Panc1 (cell line): ENCODE measurements around the gene COL23A1. TPM values are rescaled to one million over a fixed set of nuclear protein-coding genes. Genes with fewer than 3 reads are reported as not detected.

Experiments
- ATAC-seq: fragments of 200-7000 bp; cut with Tn5 transposase; 2 replicates; pipeline ENCODE4 v1.9.1; 2020; ENCODE audit warnings: mild to moderate bottlenecking, moderate library complexity
- BruUV-seq: library from RNA; stranded (reverse); fragments of 400-500 nt; replicated peaks from 2 replicates; lab custom pipeline; 2021; lab: Mats Ljungman, UMichigan
- CTCF ChIA-PET: fragments of 300-600 bp; sonication (Branson Sonifier 250); formaldehyde crosslinking; loops from one replicate; lab custom pipeline; 2022; ENCODE audit warnings: antibody characterized with exemption; lab: Charles Lee
- POLR2A ChIA-PET: fragments of 300-600 bp; sonication (Branson Sonifier 250); formaldehyde crosslinking; loops from one replicate; lab custom pipeline; 2022; ENCODE audit warnings: antibody characterized with exemption; lab: Charles Lee
- DNase-seq: peaks from one replicate; pipeline ENCODE4 v3.0.0-alpha.2; 2010; ENCODE audit warnings: low read depth, low spot score
- H3K27ac ChIP-seq: 2 replicates; pipeline ENCODE4 v1.5.1; 2011; ENCODE audit warnings: mild to moderate bottlenecking, low read length, inconsistent platforms
- H3K27me3 ChIP-seq: fragments of 200-500 bp; sonication (Bioruptor generic); 2 replicates; pipeline ENCODE4 v1.6.0; 2014; ENCODE audit warnings: low read length, inconsistent platforms; ENCODE audit not compliant: control insufficient read depth, insufficient read depth
- H3K36me3 ChIP-seq: fragments of 200-500 bp; sonication (Bioruptor generic); 2 replicates; pipeline ENCODE4 v1.5.1; 2014; ENCODE audit warnings: inconsistent platforms, mild to moderate bottlenecking, low read length, moderate library complexity; ENCODE audit not compliant: control insufficient read depth, insufficient read depth
- H3K4me1 ChIP-seq: 2 replicates; pipeline ENCODE4 v1.5.1; 2011; ENCODE audit warnings: inconsistent platforms, mild to moderate bottlenecking, low read length, moderate library complexity; ENCODE audit not compliant: control insufficient read depth, insufficient read depth
- H3K4me3 ChIP-seq, 2 experiments: 2 replicates each; pipeline ENCODE4 v1.5.1; 2011 to 2012; ENCODE audit warnings: low read depth in 2 of 2, low read length in 2 of 2, mild to moderate bottlenecking in 2 of 2, inconsistent platforms in 1 of 2, moderate library complexity in 1 of 2
- H3K9me3 ChIP-seq: fragments of 200-500 bp; sonication (Bioruptor generic); 2 replicates; pipeline ENCODE4 v1.5.1; 2014; ENCODE audit warnings: low read depth, mild to moderate bottlenecking, inconsistent platforms, low read length, moderate library complexity; ENCODE audit not compliant: control insufficient read depth, insufficient read depth
- CTCF ChIP-seq: fragments of 450-650 bp; IDR thresholded peaks from 2 replicates; pipeline ENCODE4 v1.5.1; 2017; ENCODE audit warnings: mild to moderate bottlenecking
- POLR2AphosphoS5 ChIP-seq: IDR thresholded peaks from 2 replicates; pipeline ENCODE4 v1.6.1; 2012; ENCODE audit warnings: mild to moderate bottlenecking, low read depth, low read length, moderate library complexity
- SIN3A ChIP-seq: IDR thresholded peaks from 2 replicates; pipeline ENCODE4 v1.6.1; 2012; ENCODE audit warnings: low read depth, mild to moderate bottlenecking, low read length, moderate library complexity, borderline replicate concordance; ENCODE audit not compliant: insufficient read depth
- TCF7L2 ChIP-seq: IDR thresholded peaks from 2 replicates; pipeline ENCODE4 v1.6.1; 2011; ENCODE audit warnings: mild to moderate bottlenecking, low read depth, low read length, inconsistent platforms
- in situ Hi-C: cut with HindIII; loops from 2 replicates; pipeline ENCODE4 v1.10.0; 2016; ENCODE audit warnings: low sequenced_read_pairs, low pct_unique_long_range_greater_than_20kb
- intact Hi-C: fragments of 100-400 bp; cut with micrococcal nuclease; formaldehyde crosslinking; loops from one replicate; pipeline ENCODE4 v1.10.0; 2022; ENCODE audit not compliant: unreplicated experiment
- total RNA-seq: library from RNA; stranded (reverse); gene quantifications from one replicate; pipeline ENCODE4 v1.2.1, GENCODE V29; 2021; ENCODE audit not compliant: unreplicated experiment
- TF ChIP-seq, protein P1 (sequence below), 2 experiments: IDR thresholded peaks; 2 replicates each; pipeline ENCODE4 v1.6.1; 2011 to 2012; ENCODE audit warnings: low read depth in 2 of 2, control low read depth in 1 of 2, low read length in 1 of 2, mild to moderate bottlenecking in 1 of 2, moderate library complexity in 1 of 2; ENCODE audit not compliant: insufficient read depth in 1 of 2

The COL23A1 gene
- total RNA-seq, 1 experiment from 2014 or later, result 0.05 TPM

DNA sequence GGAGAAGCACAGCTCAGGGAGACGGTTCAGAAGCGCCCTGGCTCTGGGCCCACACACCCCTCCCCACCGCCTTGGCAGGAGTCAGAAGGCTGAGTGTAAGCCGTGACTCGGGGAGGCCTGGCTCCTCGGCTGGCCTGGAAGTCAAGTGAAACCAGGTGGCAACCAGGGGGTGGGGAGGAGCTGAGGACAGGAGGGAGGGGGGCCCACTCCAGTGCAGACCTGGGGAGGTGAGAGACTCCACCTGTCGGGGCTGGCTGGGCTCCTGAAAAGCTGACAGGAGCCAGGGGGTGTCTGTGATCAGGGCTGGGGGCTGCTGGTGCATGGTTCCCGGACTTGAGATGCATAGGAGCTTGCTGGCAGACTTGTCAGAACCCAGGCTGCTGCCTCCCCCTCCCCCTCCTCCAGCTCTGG, 207.4 kb downstream of the COL23A1 start:
- DNase-seq (no peak), ATAC-seq (no peak)
- TF ChIP-seq CTCF (no peak), TCF7L2 (no peak), POLR2AphosphoS5 (no peak), SIN3A (no peak)
- TF ChIP-seq, protein P1, sequence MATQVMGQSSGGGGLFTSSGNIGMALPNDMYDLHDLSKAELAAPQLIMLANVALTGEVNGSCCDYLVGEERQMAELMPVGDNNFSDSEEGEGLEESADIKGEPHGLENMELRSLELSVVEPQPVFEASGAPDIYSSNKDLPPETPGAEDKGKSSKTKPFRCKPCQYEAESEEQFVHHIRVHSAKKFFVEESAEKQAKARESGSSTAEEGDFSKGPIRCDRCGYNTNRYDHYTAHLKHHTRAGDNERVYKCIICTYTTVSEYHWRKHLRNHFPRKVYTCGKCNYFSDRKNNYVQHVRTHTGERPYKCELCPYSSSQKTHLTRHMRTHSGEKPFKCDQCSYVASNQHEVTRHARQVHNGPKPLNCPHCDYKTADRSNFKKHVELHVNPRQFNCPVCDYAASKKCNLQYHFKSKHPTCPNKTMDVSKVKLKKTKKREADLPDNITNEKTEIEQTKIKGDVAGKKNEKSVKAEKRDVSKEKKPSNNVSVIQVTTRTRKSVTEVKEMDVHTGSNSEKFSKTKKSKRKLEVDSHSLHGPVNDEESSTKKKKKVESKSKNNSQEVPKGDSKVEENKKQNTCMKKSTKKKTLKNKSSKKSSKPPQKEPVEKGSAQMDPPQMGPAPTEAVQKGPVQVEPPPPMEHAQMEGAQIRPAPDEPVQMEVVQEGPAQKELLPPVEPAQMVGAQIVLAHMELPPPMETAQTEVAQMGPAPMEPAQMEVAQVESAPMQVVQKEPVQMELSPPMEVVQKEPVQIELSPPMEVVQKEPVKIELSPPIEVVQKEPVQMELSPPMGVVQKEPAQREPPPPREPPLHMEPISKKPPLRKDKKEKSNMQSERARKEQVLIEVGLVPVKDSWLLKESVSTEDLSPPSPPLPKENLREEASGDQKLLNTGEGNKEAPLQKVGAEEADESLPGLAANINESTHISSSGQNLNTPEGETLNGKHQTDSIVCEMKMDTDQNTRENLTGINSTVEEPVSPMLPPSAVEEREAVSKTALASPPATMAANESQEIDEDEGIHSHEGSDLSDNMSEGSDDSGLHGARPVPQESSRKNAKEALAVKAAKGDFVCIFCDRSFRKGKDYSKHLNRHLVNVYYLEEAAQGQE (IDR thresholded peaks at IDR 0.05; ENCODE audit: insufficient read depth in 1 of 2, low read depth in 2 of 2, low read length in 1 of 2), result no peak
- no peaks in the 10 kb centered on the region for H3K36me3 ChIP-seq
- intact Hi-C loops, result no loop called here
- in situ Hi-C loops, result no loop called here
- ChIA-PET CTCF (no interaction called here), POLR2A (no interaction called here)
- H3K27ac ChIP-seq, result no peak overlapping the region
- no peaks in the 10 kb centered on the region for H3K27me3 ChIP-seq
- no peaks in the 10 kb centered on the region for H3K4me1 ChIP-seq
- BruUV-seq, result no TSS peak
- H3K4me3 ChIP-seq, result no peak overlapping the region
- no peaks in the 10 kb centered on the region for H3K9me3 ChIP-seq

DNA sequence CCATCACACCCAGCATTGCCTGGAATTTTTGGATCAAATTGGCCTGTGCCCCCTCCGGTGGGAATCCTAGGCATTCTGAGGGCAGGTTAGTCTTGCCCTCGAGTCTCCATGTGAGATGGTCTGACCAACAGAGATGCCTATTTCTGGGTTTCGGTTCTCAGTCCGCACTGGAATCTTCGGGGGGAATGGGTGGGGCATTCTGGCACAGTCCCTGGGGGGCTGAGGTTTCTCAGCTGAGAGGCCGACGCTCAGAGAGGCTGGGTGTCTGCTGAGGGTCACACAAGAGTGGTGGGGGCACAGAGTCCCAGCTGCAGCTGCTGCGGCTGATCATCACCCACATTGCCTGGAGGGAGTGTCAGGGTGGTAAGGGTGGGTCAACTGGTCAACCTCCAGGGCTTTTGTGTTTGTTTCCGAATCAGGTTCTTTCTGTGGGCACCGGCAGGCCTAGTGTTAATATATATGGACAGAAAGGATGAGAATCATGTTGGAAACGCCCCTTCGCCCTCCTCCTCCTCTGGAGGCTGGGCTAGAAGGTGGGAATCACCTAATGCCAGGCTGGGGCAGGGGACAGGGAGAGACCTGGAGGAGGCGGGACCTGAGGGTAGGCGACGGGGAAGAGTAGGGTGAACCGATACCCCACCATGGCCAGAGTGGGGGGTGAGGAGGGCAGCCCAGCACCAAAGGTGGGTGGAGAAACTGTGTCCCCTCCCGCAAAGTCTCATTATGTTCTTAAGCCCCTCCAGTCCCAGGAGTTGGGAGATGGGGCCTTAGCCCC, 208.1 kb downstream of the COL23A1 start:
- TF ChIP-seq, protein P1 (IDR thresholded peaks at IDR 0.05; ENCODE audit: insufficient read depth in 1 of 2, low read depth in 2 of 2, low read length in 1 of 2), result no peak
- TF ChIP-seq POLR2AphosphoS5 (no peak), SIN3A (no peak), CTCF (no peak), TCF7L2 (no peak)
- H3K4me1 ChIP-seq, result no peaks in the 10 kb centered on the region
- intact Hi-C loops, result no loop called here
- no peak overlapping the region for H3K4me3 ChIP-seq
- DNase-seq (no peak), ATAC-seq (no peak)
- POLR2A ChIA-PET, result interaction anchor here (0.7 kb wide), 1 partner anchor 389 kb away, joined by 14 read pairs; no protein-coding TSS in a partner anchor
- CTCF ChIA-PET, result no interaction called here
- BruUV-seq, result no TSS peak
- no peaks in the 10 kb centered on the region for H3K9me3 ChIP-seq
- in situ Hi-C loops, result no loop called here
- no peaks in the 10 kb centered on the region for H3K36me3 ChIP-seq
- H3K27ac ChIP-seq, result no peak overlapping the region
- H3K27me3 ChIP-seq, result no peaks in the 10 kb centered on the region
